Parathyroid adenoma (tissue), 2 donors: ENCODE measurements around the gene SLC66A1.

Experiments
- H2AFZ ChIP-seq: fragments of 300-600 bp; sonication (generic); one replicate; pipeline ENCODE4 v1.7.0; 2017; ENCODE audit warnings: antibody characterized with exemption, mild to moderate bottlenecking
- H3K27ac ChIP-seq: fragments of 300-600 bp; sonication (generic); one replicate; pipeline ENCODE4 v1.7.0; 2017
- H3K27me3 ChIP-seq: fragments of 300-600 bp; sonication (generic); one replicate; pipeline ENCODE4 v1.7.0; 2017; ENCODE audit warnings: low read length; ENCODE audit not compliant: control insufficient read depth, insufficient read depth
- H3K36me3 ChIP-seq: fragments of 300-600 bp; sonication (generic); one replicate; pipeline ENCODE4 v1.7.0; 2017; ENCODE audit warnings: low read length; ENCODE audit not compliant: control insufficient read depth, insufficient read depth
- H3K4me1 ChIP-seq: fragments of 300-600 bp; sonication (generic); one replicate; pipeline ENCODE4 v1.7.0; 2017; ENCODE audit warnings: control low read depth
- H3K4me2 ChIP-seq: fragments of 300-600 bp; sonication (generic); one replicate; pipeline ENCODE4 v1.7.0; 2017; ENCODE audit warnings: low read length
- H3K4me3 ChIP-seq: fragments of 300-600 bp; sonication (generic); one replicate; pipeline ENCODE4 v1.7.0; 2017; ENCODE audit warnings: low read depth, low read length
- H3K79me2 ChIP-seq: fragments of 300-600 bp; sonication (generic); one replicate; pipeline ENCODE4 v1.7.0; 2017; ENCODE audit warnings: control low read depth
- H3K9ac ChIP-seq: fragments of 300-600 bp; sonication (generic); one replicate; pipeline ENCODE4 v1.7.0; 2017; ENCODE audit warnings: mild to moderate bottlenecking
- H3K9me3 ChIP-seq: fragments of 300-600 bp; sonication (generic); one replicate; pipeline ENCODE4 v1.7.0; 2017; ENCODE audit warnings: low read length; ENCODE audit not compliant: control insufficient read depth
- TF ChIP-seq, protein P1 (sequence below): fragments of 300-600 bp; sonication (generic); IDR thresholded peaks from one replicate; pipeline ENCODE4 v1.7.0; 2017; ENCODE audit warnings: antibody characterized with exemption, mild to moderate bottlenecking
- donor health status: primary hyperparathyroidism.

The SLC66A1 gene

GRCh38 chr1:19313961-19314882 is 2.1 kb downstream of the SLC66A1 start:
- H3K9me3 ChIP-seq = no peaks in the 10 kb centered on the region
- no peak overlapping the region for H3K9ac ChIP-seq
- no peaks in the 10 kb centered on the region for H3K36me3 ChIP-seq
- TF ChIP-seq, protein P1, sequence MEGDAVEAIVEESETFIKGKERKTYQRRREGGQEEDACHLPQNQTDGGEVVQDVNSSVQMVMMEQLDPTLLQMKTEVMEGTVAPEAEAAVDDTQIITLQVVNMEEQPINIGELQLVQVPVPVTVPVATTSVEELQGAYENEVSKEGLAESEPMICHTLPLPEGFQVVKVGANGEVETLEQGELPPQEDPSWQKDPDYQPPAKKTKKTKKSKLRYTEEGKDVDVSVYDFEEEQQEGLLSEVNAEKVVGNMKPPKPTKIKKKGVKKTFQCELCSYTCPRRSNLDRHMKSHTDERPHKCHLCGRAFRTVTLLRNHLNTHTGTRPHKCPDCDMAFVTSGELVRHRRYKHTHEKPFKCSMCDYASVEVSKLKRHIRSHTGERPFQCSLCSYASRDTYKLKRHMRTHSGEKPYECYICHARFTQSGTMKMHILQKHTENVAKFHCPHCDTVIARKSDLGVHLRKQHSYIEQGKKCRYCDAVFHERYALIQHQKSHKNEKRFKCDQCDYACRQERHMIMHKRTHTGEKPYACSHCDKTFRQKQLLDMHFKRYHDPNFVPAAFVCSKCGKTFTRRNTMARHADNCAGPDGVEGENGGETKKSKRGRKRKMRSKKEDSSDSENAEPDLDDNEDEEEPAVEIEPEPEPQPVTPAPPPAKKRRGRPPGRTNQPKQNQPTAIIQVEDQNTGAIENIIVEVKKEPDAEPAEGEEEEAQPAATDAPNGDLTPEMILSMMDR = no peak
- peaks cover 2% of the 10 kb centered on the region for H3K79me2 ChIP-seq
- H2AFZ ChIP-seq = no peak overlapping the region
- no peak overlapping the region for H3K4me3 ChIP-seq
- no peak overlapping the region for H3K27ac ChIP-seq
- H3K4me1 ChIP-seq = no peaks in the 10 kb centered on the region
- no peaks in the 10 kb centered on the region for H3K27me3 ChIP-seq
- H3K4me2 ChIP-seq = no peak overlapping the region

- TF ChIP-seq, protein P1 = no peak
- no peak overlapping the region for H3K9ac ChIP-seq
- no peaks in the 10 kb centered on the region for H3K9me3 ChIP-seq
- no peaks in the 10 kb centered on the region for H3K27me3 ChIP-seq
- no peaks in the 10 kb centered on the region for H3K4me1 ChIP-seq
- H3K4me3 ChIP-seq = no peak overlapping the region
- no peak overlapping the region for H3K27ac ChIP-seq
- H2AFZ ChIP-seq = no peak overlapping the region
- H3K79me2 ChIP-seq = peaks cover 2% of the 10 kb centered on the region
- H3K4me2 ChIP-seq = no peak overlapping the region
- H3K36me3 ChIP-seq = no peaks in the 10 kb centered on the region
These were observed 3.5 kb downstream of the SLC66A1 start for GRCh38 chr1:19315378-19316198.

DNA sequence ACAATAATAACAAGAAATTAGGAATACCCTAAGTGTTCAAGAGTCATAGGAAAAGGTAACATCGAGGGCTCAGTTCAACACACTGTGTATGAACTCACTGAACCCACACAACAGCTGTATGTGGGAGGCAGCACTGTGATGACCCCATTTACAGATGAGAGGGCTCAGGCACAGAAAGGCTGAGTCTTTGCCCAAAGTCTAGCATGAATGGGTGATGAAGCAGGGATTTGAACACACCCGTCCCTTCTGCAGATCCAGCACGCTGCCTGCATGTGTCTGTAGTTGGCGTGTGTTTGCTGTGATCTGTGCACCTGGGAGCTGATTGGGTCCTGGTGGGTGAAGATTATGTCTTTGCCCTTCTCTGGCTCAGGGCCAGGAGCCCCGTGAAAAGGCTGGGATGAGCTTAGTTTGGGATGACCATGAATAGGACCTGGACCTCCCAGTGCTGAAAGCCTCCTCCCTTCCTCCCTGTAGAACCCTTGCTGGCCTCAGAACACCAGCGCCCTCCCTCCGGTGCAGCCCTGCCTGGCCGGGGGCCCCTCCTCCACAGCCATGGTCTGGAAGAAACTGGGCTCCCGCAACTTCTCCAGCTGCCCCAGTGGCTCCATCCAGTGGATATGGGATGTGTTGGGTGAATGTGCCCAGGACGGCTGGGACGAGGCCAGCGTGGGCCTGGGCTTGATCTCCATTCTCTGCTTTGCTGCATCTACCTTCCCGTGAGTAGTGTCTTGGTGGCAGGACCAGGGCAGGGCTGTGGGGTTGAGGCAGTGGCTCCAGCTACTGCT is 5.2 kb downstream of the SLC66A1 start:
- H3K9ac ChIP-seq = no peak overlapping the region
- TF ChIP-seq, protein P1 = no peak
- peaks cover 2% of the 10 kb centered on the region for H3K79me2 ChIP-seq
- no peaks in the 10 kb centered on the region for H3K4me1 ChIP-seq
- no peak overlapping the region for H3K4me2 ChIP-seq
- H3K4me3 ChIP-seq = no peak overlapping the region
- H3K27me3 ChIP-seq = no peaks in the 10 kb centered on the region
- no peaks in the 10 kb centered on the region for H3K36me3 ChIP-seq
- no peaks in the 10 kb centered on the region for H3K9me3 ChIP-seq
- H2AFZ ChIP-seq = no peak overlapping the region
- H3K27ac ChIP-seq = no peak overlapping the region

DNA sequence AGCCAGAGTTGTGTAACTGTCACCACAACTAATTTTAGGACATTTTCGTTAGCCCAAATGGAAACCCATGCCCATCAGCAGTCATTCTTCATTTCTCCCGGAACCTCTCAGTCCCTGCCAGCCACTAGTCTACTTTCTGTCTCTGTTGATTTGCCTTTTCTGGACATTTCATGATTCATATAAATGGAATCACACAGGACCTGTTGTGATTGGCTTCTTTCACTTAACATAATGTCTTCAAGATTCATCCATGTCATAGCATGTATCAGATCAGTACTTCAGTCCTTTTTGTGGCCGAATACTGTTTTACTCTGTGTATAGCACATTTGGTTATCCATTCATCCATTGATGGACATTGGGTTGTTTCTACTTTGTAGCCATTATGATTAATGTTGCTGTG is 7.1 kb downstream of the SLC66A1 start:
- H3K27ac ChIP-seq = no peak overlapping the region
- H3K36me3 ChIP-seq = no peaks in the 10 kb centered on the region
- no peak overlapping the region for H3K4me2 ChIP-seq
- no peak overlapping the region for H2AFZ ChIP-seq
- no peaks in the 10 kb centered on the region for H3K9me3 ChIP-seq
- H3K79me2 ChIP-seq = peaks cover 2% of the 10 kb centered on the region
- no peaks in the 10 kb centered on the region for H3K27me3 ChIP-seq
- no peak overlapping the region for H3K4me3 ChIP-seq
- TF ChIP-seq, protein P1 = no peak
- H3K4me1 ChIP-seq = no peaks in the 10 kb centered on the region
- H3K9ac ChIP-seq = no peak overlapping the region
